Renal cortex interstitium (tissue), 11 donors: ENCODE measurements around the gene CTNNA2. TPM values are rescaled to one million over a fixed set of nuclear protein-coding genes. Genes with fewer than 3 reads are reported as not detected.

Experiments
- DNase-seq, 11 donors: peaks; one replicate each; pipeline ENCODE4 v3.0.0-alpha.2; 2013; ENCODE audit warnings: low read depth in 9 of 11, low spot score in 4 of 11; ENCODE audit errors: extremely low read depth in 1 of 11
- polyA plus RNA-seq, 3 donors: library from polyadenylated mRNA; unstranded; fragments of 120-200 nt; gene quantifications; one replicate each; pipeline ENCODE4 v1.2.1, GENCODE V29; 2013; ENCODE audit not compliant: insufficient read length in 3 of 3

Gene CTNNA2
- polyA plus RNA-seq, 3 donors, result 4.3 to 6.0 (median 4.7) TPM

- DNase-seq, result no peak
These were observed 245.2 kb downstream of the CTNNA2 start for GRCh38 chr2:79758042-79758441.

GRCh38 chr2:79758749-79759282 lies 246.0 kb downstream of the CTNNA2 start:
- DNase-seq, result no peak

GRCh38 chr2:79770926-79771325 lies 258.1 kb downstream of the CTNNA2 start:
- no peak for DNase-seq

- DNase-seq, result no peak
These were observed 258.6 kb downstream of the CTNNA2 start for GRCh38 chr2:79771493-79771892.

- no peak for DNase-seq
These were observed 261.2 kb downstream of the CTNNA2 start for GRCh38 chr2:79774016-79774415.

- DNase-seq, result no peak
These were observed 263.6 kb downstream of the CTNNA2 start for GRCh38 chr2:79776461-79776860.

GRCh38 chr2:79780781-79781180 lies 267.9 kb downstream of the CTNNA2 start:
- no peak for DNase-seq

GRCh38 chr2:79782576-79783452 lies 270.0 kb downstream of the CTNNA2 start:
- no peak for DNase-seq

- DNase-seq, result no peak
These were observed 276.3 kb downstream of the CTNNA2 start for GRCh38 chr2:79788952-79789651.

- DNase-seq, result no peak
These were observed 277.0 kb downstream of the CTNNA2 start for GRCh38 chr2:79789811-79790210.

GRCh38 chr2:79792090-79792489 lies 279.2 kb downstream of the CTNNA2 start:
- no peak for DNase-seq

GRCh38 chr2:79793006-79793405 lies 280.2 kb downstream of the CTNNA2 start:
- no peak for DNase-seq

- no peak for DNase-seq
These were observed 283.8 kb downstream of the CTNNA2 start for GRCh38 chr2:79796641-79797040.

- DNase-seq, result no peak
These were observed 285.9 kb downstream of the CTNNA2 start for GRCh38 chr2:79798776-79799175.

GRCh38 chr2:79799729-79800128 lies 286.9 kb downstream of the CTNNA2 start:
- DNase-seq, result no peak

GRCh38 chr2:79801082-79801481 lies 288.2 kb downstream of the CTNNA2 start:
- DNase-seq, result no peak

- DNase-seq, result no peak
These were observed 304.4 kb downstream of the CTNNA2 start for GRCh38 chr2:79817288-79817687.

GRCh38 chr2:79820281-79820680 lies 307.4 kb downstream of the CTNNA2 start:
- no peak for DNase-seq

GRCh38 chr2:79822136-79822535 lies 309.3 kb downstream of the CTNNA2 start:
- DNase-seq, result no peak

GRCh38 chr2:79824086-79824786 lies 311.4 kb downstream of the CTNNA2 start:
- DNase-seq, result no peak
